OCI-LY3 (cell line): ENCODE data around the gene FMNL1.

ENCODE experiments used
- CTCF ChIP-seq: fragments of 200-600, 300-600 bp; sonication (generic); IDR thresholded peaks from 2 replicates; pipeline ENCODE4 v1.5.1; 2014; ENCODE audit warnings: antibody characterized with exemption, low read length, low read depth
- EZH2phosphoT487 ChIP-seq: fragments of 200-600 bp; shearing (Covaris generic); IDR thresholded peaks from 2 replicates; pipeline ENCODE4 v1.6.1; 2018; ENCODE audit warnings: antibody characterized with exemption, mixed run types, low read depth

- TF ChIP-seq EZH2phosphoT487, result no peak
- TF ChIP-seq CTCF, result no peak
These were observed 24.7 kb downstream of the FMNL1 start for GRCh38 chr17:45246338-45246737.
